ENCODE data around the gene MYBPH. TPM values are rescaled to one million over a fixed set of nuclear protein-coding genes. Genes with fewer than 3 reads are reported as not detected.

Gene MYBPH
- polyA plus RNA-seq, 3 donors = 0.04 to 0.52 (median 0.16) TPM

DNA sequence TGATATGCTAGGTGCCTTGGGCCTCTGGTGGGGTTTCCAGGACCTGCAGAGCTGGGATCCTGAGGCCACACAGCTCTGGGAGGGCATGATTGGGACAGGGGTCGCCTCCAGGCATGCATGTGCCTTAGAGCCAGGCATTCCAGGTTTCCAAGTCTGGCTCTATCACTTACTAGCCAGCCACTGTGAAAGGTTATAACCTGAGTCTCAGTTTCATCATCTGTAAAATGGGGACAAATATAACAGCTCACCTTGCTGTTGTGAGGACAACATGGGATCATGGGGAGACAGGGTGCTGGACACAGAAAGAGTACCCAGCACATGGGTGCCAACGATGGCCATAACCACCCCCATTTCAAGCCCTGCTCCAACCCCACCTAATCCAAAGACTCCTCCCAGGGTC lies 8.2 kb upstream of the MYBPH start:
- H3K27ac Mint-ChIP-seq = no peak overlapping the region
- Histone ChIP-seq H3K9me3 (replicated peaks in 1 of 2; ENCODE audit: control insufficient read depth in 1 of 2, insufficient read depth in 1 of 2, low read length in 2 of 2) (no peaks in the 10 kb centered on the region), H3K27me3 (ENCODE audit: control insufficient read depth in 2 of 2, insufficient read depth in 2 of 2, low read length in 2 of 2) (no peaks in the 10 kb centered on the region), H3K4me1 (ENCODE audit: control insufficient read depth in 1 of 2, insufficient read depth in 2 of 2, low read length in 2 of 2) (peaks cover 12 to 17% of the 10 kb centered on the region in 2 donors), H3K9ac (ENCODE audit: insufficient read depth, low read length, poor library complexity, severe bottlenecking) (no peak overlapping the region), H3K4me3 (replicated peaks in 1 of 3; ENCODE audit: low read depth in 2 of 3, low read length in 3 of 3) (no peak overlapping the region), H3K79me2 (ENCODE audit: insufficient read depth, low read length) (no peaks in the 10 kb centered on the region), H2AFZ (ENCODE audit: insufficient read depth, low read depth, low read length, poor library complexity, severe bottlenecking) (no peak overlapping the region), H3K27ac (ENCODE audit: low read depth in 1 of 2, low read length in 2 of 2) (no peak overlapping the region), H3K36me3 (replicated peaks in 1 of 2; ENCODE audit: control insufficient read depth in 1 of 2, insufficient read depth in 2 of 2, low read length in 2 of 2) (no peaks in the 10 kb centered on the region), H4K20me1 (ENCODE audit: insufficient read depth, low read length) (no peaks in the 10 kb centered on the region), H3K4me2 (replicated peaks; ENCODE audit: extremely low read depth, low read length, poor library complexity, severe bottlenecking) (no peak overlapping the region)
- TF ChIP-seq CTCF (IDR thresholded peaks at IDR 0.05) = no peak
- no peaks in the 10 kb centered on the region for H3K9me3 Mint-ChIP-seq
- H3K4me3 Mint-ChIP-seq = no peak overlapping the region
- intact Hi-C loops (cut with micrococcal nuclease) = no loop called here
- H3K36me3 Mint-ChIP-seq = no peaks in the 10 kb centered on the region
- H3K27me3 Mint-ChIP-seq (ENCODE audit: low read depth in 3 of 3) = peaks cover 3 to 15% (median 10%) of the 10 kb centered on the region in 3 donors
- no peak for DNase-seq
- peaks cover 28% of the 10 kb centered on the region for H3K4me1 Mint-ChIP-seq
- WGBS (ENCODE audit: insufficient coverage) = 100% methylated on average over 1 of the region's 2 CpGs

GRCh38 chr1:203182387-203182953 lies 6.8 kb upstream of the MYBPH start:
- TF ChIP-seq CTCF (IDR thresholded peaks at IDR 0.05) = no peak
- no peaks in the 10 kb centered on the region for H3K27me3 ChIP-seq (ENCODE audit: control insufficient read depth in 2 of 2, insufficient read depth in 2 of 2, low read length in 2 of 2)
- no peaks in the 10 kb centered on the region for H3K36me3 ChIP-seq (replicated peaks in 1 of 2; ENCODE audit: control insufficient read depth in 1 of 2, insufficient read depth in 2 of 2, low read length in 2 of 2)
- intact Hi-C loops (cut with micrococcal nuclease) = no loop called here
- H2AFZ ChIP-seq (ENCODE audit: insufficient read depth, low read depth, low read length, poor library complexity, severe bottlenecking) = no peak overlapping the region
- H3K79me2 ChIP-seq (ENCODE audit: insufficient read depth, low read length) = no peaks in the 10 kb centered on the region
- no peaks in the 10 kb centered on the region for H3K36me3 Mint-ChIP-seq
- no peak overlapping the region for H3K27ac ChIP-seq (ENCODE audit: low read depth in 1 of 2, low read length in 2 of 2)
- H3K27me3 Mint-ChIP-seq (ENCODE audit: low read depth in 3 of 3) = peaks cover 0 to 19% (median 17%) of the 10 kb centered on the region in 3 donors
- H3K9me3 ChIP-seq (replicated peaks in 1 of 2; ENCODE audit: control insufficient read depth in 1 of 2, insufficient read depth in 1 of 2, low read length in 2 of 2) = no peaks in the 10 kb centered on the region
- no peak overlapping the region for H3K4me3 ChIP-seq (replicated peaks in 1 of 3; ENCODE audit: low read depth in 2 of 3, low read length in 3 of 3)
- peaks cover 38% of the 10 kb centered on the region for H3K4me1 Mint-ChIP-seq
- H3K4me2 ChIP-seq (replicated peaks; ENCODE audit: extremely low read depth, low read length, poor library complexity, severe bottlenecking) = no peak overlapping the region
- H4K20me1 ChIP-seq (ENCODE audit: insufficient read depth, low read length) = no peaks in the 10 kb centered on the region
- H3K4me1 ChIP-seq (ENCODE audit: control insufficient read depth in 1 of 2, insufficient read depth in 2 of 2, low read length in 2 of 2) = peaks cover 22% of the 10 kb centered on the region in 2 donors
- H3K9me3 Mint-ChIP-seq = no peaks in the 10 kb centered on the region
- DNase-seq = no peak
- H3K4me3 Mint-ChIP-seq = no peak overlapping the region
- H3K27ac Mint-ChIP-seq = no peak overlapping the region
- WGBS (ENCODE audit: insufficient coverage) = 100% methylated on average over 5 of the region's 7 CpGs
- H3K9ac ChIP-seq (ENCODE audit: insufficient read depth, low read length, poor library complexity, severe bottlenecking) = no peak overlapping the region
